Measurements from ENCODE around the gene ROGDI.

The ROGDI gene

GRCh38 chr16:4766875-4767628 lies 35.4 kb downstream of the ROGDI start, which contains the start of gene ZNF500:
Gene ZNF500 (minus strand): TSS chr16:4767162. CDS start chr16:4765978, 1,184 bp downstream.
- DNase-seq (ENCODE audit: low spot score): peak; percentile 95

- no peak for DNase-seq (ENCODE audit: low spot score)
These were observed 36.6 kb downstream of the ROGDI start for GRCh38 chr16:4765511-4766474.

GRCh38 chr16:4763791-4764190 lies 38.6 kb downstream of the ROGDI start:
- DNase-seq (ENCODE audit: low spot score): no peak

- no peak for DNase-seq (ENCODE audit: low spot score)
These were observed 40.2 kb downstream of the ROGDI start for GRCh38 chr16:4762205-4762604.

GRCh38 chr16:4760221-4760910 lies 42.1 kb downstream of the ROGDI start:
- DNase-seq (ENCODE audit: low spot score): no peak

- no peak for DNase-seq (ENCODE audit: low spot score)
These were observed 46.7 kb downstream of the ROGDI start for GRCh38 chr16:4755687-4756086.

GRCh38 chr16:4754865-4755264 lies 47.6 kb downstream of the ROGDI start:
- DNase-seq (ENCODE audit: low spot score): no peak

GRCh38 chr16:4753227-4753626 lies 49.2 kb downstream of the ROGDI start:
- DNase-seq (ENCODE audit: low spot score): no peak

GRCh38 chr16:4752351-4753100 lies 49.9 kb downstream of the ROGDI start:
- no peak for DNase-seq (ENCODE audit: low spot score)

GRCh38 chr16:4750896-4751295 lies 51.5 kb downstream of the ROGDI start:
- no peak for DNase-seq (ENCODE audit: low spot score)

GRCh38 chr16:4749700-4750257 lies 52.7 kb downstream of the ROGDI start:
- DNase-seq (ENCODE audit: low spot score): no peak

- DNase-seq (ENCODE audit: low spot score): no peak
These were observed 53.6 kb downstream of the ROGDI start for GRCh38 chr16:4748682-4749411.

- DNase-seq (ENCODE audit: low spot score): no peak
These were observed 54.3 kb downstream of the ROGDI start for GRCh38 chr16:4747906-4748681.

- no peak for DNase-seq (ENCODE audit: low spot score)
These were observed 55.4 kb downstream of the ROGDI start for GRCh38 chr16:4746991-4747574.
